GM19438 (cell line): Measurements from ENCODE around the gene UGT1A8.
"Not testable (repeated sequence)": the region's sequence is repeated elsewhere in the genome, so short reads cannot be mapped to it uniquely, and the experiment has no call there.

Experiments
- ATAC-seq: cut with Tn5 transposase; IDR thresholded peaks from one replicate; pipeline ENCODE4 v1.9.1; 2021; ENCODE audit warnings: low read depth; ENCODE audit not compliant: unreplicated experiment

UGT1A8 gene

GRCh38 chr2:233638836-233639235 is 21.4 kb downstream of the UGT1A8 start:
- no peak for ATAC-seq

- no peak for ATAC-seq
These were observed 22.4 kb downstream of the UGT1A8 start for GRCh38 chr2:233639860-233640259.

- no peak for ATAC-seq
These were observed 25.7 kb downstream of the UGT1A8 start for GRCh38 chr2:233643128-233643527.

- ATAC-seq, result not testable (repeated sequence)
These were observed 28.6 kb downstream of the UGT1A8 start for GRCh38 chr2:233646033-233646432.

GRCh38 chr2:233650981-233651380 is 33.5 kb downstream of the UGT1A8 start:
- no peak for ATAC-seq

- ATAC-seq, result no peak
These were observed 34.0 kb downstream of the UGT1A8 start for GRCh38 chr2:233651430-233651829.

GRCh38 chr2:233654501-233654900 is 37.1 kb downstream of the UGT1A8 start:
- ATAC-seq, result no peak

GRCh38 chr2:233655043-233655442 is 37.6 kb downstream of the UGT1A8 start:
- no peak for ATAC-seq

- not testable (repeated sequence) for ATAC-seq
These were observed 38.5 kb downstream of the UGT1A8 start for GRCh38 chr2:233655943-233656342.

- no peak for ATAC-seq
These were observed 39.0 kb downstream of the UGT1A8 start for GRCh38 chr2:233656443-233656842.

GRCh38 chr2:233658610-233659009 is 41.2 kb downstream of the UGT1A8 start:
- ATAC-seq, result no peak

GRCh38 chr2:233663911-233664310 is 46.5 kb downstream of the UGT1A8 start:
- ATAC-seq, result no peak

GRCh38 chr2:233668605-233669260 is 51.3 kb downstream of the UGT1A8 start:
- ATAC-seq, result no peak

GRCh38 chr2:233671290-233672161 is 54.1 kb downstream of the UGT1A8 start, which contains the start of gene UGT1A9:
UGT1A9 (plus strand) TSS chr2:233671898; CDS start chr2:233671935, 37 bp downstream.
- no peak for ATAC-seq

- no peak for ATAC-seq
These were observed 55.5 kb downstream of the UGT1A8 start for GRCh38 chr2:233672886-233673285.

- ATAC-seq, result no peak
These were observed 56.5 kb downstream of the UGT1A8 start for GRCh38 chr2:233673896-233674295.

- ATAC-seq, result no peak
These were observed 56.9 kb downstream of the UGT1A8 start for GRCh38 chr2:233674314-233674713.

- no peak for ATAC-seq
These were observed 57.6 kb downstream of the UGT1A8 start for GRCh38 chr2:233674995-233675394.

- ATAC-seq, result no peak
These were observed 58.6 kb downstream of the UGT1A8 start for GRCh38 chr2:233676046-233676445.

GRCh38 chr2:233679196-233679595 is 61.8 kb downstream of the UGT1A8 start:
- no peak for ATAC-seq

- no peak for ATAC-seq
These were observed 63.1 kb downstream of the UGT1A8 start for GRCh38 chr2:233680361-233681045.
